Activated CD8-positive, alpha-beta memory T cell treated with anti-CD3 and anti-CD28 coated beads for 4 hours (primary cell): ENCODE results near the gene C10orf71.

Experiments
- DNase-seq, 2 donors: peaks; one replicate each; pipeline ENCODE4 v3.0.0-alpha.2; 2020; ENCODE audit warnings: low read depth in 2 of 2

The C10orf71 gene

GRCh38 chr10:49361735-49362568, 63.0 kb downstream of the C10orf71 start:
- DNase-seq: no peak

GRCh38 chr10:49362596-49363260, 63.8 kb downstream of the C10orf71 start:
- DNase-seq: no peak

GRCh38 chr10:49363309-49364031, 64.5 kb downstream of the C10orf71 start:
- no peak for DNase-seq

- no peak for DNase-seq
These were observed 65.1 kb downstream of the C10orf71 start for GRCh38 chr10:49364051-49364450.

- DNase-seq: no peak
These were observed 65.8 kb downstream of the C10orf71 start for GRCh38 chr10:49364747-49365146.

- DNase-seq: no peak
These were observed 66.3 kb downstream of the C10orf71 start for GRCh38 chr10:49365275-49365674.

- no peak for DNase-seq
These were observed 66.9 kb downstream of the C10orf71 start for GRCh38 chr10:49365675-49366415.

GRCh38 chr10:49366460-49366859, 67.5 kb downstream of the C10orf71 start:
- DNase-seq: no peak

- no peak for DNase-seq
These were observed 68.6 kb downstream of the C10orf71 start for GRCh38 chr10:49367600-49367999.

GRCh38 chr10:49368256-49368655, 69.3 kb downstream of the C10orf71 start:
- DNase-seq: no peak

GRCh38 chr10:49369216-49370162, 70.5 kb downstream of the C10orf71 start:
- DNase-seq: no peak

- no peak for DNase-seq
These were observed 71.5 kb downstream of the C10orf71 start for GRCh38 chr10:49370326-49371100.

GRCh38 chr10:49371967-49372366, 73.0 kb downstream of the C10orf71 start:
- DNase-seq: no peak

- DNase-seq: no peak
These were observed 74.4 kb downstream of the C10orf71 start for GRCh38 chr10:49373361-49373760.

GRCh38 chr10:49374740-49375139, 75.8 kb downstream of the C10orf71 start:
- DNase-seq: no peak

- no peak for DNase-seq
These were observed 76.6 kb downstream of the C10orf71 start for GRCh38 chr10:49375611-49376010.
